Raji (cell line): ENCODE data around the gene CNTFR.

ENCODE experiments used
- POLR2A ChIP-seq: IDR thresholded peaks from 2 replicates; pipeline ENCODE4 v1.6.1; 2011; ENCODE audit warnings: low read depth, low read length, control low read depth; ENCODE audit not compliant: insufficient read depth

Gene CNTFR

DNA sequence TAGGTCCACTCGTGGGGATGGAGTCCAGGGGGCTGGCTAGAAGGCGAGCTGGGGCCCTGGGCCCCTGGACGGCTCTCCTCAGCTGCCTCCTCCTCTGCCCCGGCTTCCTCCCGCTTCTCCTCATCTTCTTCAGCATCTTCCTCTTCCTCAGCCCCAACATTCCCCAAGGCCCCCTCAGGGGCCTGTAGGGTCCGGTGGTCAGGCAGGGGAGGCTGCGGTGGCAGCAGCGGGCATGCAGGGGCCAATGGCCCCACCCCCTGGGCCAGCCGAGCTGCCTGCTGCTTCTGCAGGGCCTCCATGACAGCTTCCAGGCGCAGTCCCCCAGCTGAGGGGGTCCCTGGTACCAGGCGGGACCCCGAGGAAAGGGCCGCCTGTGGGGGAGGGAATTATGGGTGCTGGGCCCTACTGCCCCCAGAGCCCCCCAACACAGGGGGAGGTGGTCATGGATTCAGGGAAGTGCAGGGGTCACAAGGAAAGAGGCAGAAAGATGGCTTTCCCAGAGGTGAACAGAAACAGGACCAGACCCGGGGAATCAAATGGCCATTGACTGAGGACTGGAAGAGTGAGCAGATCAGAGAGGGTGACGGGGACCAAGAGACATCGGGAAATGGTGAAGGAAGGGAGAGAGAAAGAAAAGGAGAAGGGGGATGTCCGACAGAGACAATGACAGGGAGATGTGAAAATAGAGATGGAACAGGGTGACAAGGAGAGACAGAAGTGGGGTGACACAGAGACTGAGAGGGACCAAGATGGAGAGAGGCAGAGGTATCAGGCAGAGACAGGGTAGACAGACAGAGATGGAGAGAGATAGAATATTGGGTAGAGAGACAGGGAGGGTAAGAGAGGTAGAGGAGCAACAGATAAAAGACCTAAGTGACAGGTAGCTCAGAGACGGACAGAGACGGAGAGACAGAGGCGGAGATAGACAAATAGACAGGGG lies 38.5 kb upstream of the CNTFR start:
- TF ChIP-seq POLR2A = no peak

DNA sequence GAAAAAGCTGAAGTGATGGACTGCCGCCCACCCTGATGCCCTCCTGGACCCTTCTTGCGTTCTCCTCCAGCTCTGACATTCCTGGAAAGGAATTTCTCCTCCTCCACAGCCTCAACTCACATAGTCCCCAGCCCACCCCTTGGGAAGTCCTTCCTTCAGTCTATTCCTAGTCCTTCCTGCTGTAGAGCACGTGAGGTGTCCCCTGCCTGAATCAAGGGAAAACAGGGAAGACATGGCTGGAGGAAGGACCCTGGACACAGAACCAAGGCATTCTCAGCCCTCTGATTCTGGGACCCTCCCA lies 35.6 kb upstream of the CNTFR start:
- TF ChIP-seq POLR2A = no peak

DNA sequence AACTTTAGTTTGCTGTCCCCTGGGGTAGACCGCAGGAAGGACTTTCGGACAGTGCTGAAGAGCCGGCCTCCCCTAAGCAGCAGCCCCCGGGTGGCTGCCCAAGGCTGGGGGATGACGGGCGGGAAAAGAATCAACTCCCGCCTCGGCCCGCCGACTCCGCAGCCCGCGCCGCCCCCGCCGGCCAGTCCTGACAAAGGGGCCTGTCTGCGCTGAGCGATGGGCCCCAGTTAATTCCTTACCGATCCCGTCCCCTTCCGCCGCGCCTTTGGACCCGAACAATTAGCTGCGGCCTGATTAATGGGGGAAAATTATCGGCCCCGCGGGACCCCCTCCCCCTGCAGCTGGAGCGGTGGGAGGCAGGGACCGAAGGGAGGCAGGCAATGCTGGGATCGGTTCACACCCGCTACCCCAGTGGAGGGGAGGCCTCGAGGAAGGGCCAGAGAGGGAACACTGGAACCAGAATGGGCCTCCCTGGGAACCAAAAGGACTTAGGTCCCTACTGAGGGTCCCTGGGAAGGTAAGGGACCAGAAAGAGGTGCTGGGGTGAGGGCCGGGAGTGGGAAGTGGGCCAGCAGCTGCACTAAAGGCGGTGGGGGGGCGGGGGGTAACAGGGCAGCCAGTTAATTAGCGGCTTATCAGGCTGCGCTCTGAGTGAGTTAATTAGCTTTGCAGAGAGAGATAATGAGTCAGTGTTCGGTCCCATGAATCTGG lies 35.1 kb upstream of the CNTFR start:
- no peak for TF ChIP-seq POLR2A

DNA sequence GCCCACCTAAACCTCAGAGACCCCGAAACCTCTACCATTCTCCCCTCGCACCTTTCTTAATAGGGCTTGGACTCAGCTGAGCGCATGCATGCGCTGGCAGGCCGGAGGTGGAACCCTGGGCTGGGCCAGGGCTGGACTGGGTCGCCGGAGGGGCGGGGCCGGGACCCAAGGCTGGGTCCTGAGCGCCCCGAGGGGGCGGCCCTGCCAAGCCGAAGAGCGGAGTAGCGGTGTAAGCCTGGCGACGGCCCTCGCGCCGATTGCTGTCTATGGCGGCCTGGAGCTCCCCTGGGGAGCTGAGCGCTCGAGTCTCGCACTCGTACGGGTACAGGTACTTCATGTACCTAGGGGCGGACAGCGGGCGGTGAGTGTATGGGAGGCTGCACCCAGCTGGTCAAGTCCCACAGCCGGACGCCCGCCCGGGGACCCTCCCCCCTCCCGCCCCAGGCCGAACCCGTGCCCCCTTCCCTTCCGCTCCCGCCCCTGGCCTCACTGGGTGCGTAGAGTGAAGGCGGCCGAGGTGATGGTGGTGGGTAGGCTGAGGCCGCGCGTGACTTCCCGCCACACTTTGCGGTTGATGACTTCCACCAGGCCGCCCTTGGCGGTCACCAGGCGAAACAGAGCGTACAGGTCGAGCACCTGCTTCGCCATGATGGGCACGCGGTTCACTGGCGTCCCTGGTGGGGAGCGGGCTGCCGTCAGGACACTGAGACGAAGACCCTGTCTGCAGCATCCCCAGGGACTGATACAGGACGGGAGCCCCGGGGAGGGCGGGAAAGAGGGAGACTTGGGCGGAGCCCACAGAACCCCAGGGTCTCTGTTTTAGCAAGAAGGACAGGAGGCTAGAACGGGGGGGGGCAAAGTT lies 34.1 kb upstream of the CNTFR start:
- no peak for TF ChIP-seq POLR2A

DNA sequence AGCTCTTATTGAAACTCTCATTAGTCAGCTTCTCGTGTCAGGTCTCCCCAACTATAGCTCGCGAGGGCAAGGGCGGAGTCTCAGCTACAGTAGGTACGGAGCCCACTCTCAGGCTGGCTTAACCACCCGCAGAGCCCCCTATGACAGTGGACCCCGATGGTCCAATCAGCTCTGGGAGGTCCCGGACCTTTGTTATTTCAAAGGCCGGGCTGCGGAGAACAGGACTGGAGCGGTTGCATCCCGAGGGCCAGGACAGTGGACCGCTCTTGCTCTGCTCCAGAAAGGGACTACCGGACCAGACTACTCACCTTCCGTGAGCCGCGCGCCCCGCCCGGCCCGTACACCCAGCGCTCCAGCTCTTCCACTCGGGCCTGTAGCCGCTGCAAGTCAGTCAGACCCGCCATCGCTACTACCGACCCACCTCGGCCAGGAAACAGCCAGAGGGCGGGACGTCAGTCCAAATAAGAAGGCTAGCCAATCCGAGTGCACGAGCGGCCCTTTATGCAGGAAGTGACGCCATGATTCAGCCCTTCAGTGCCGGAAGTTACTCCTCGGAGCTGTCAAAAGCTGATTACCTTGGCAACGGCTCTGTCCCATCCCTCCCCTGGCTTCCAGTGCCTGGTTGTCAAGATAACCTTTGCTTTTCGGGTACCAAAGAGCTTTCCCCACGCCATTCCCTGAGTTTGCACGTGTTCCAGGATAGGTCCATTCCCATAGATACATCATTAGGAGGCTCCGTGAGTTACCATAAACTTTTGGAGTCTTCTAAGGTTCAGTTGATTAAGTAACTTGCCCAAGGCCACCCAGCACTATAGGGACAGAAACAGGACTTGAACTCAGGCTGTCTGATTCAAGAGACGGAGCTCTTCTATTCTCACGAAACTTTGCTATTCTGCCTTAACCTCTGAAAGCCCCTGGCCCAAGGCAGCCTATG lies 30.8 kb upstream of the CNTFR start, which contains the start of gene DCTN3:
Gene DCTN3 (minus strand): TSS at position 435 of the 934 bp plus-strand sequence. CDS start 31 bp downstream, at position 404.
- TF ChIP-seq POLR2A = peak; percentile 67

DNA sequence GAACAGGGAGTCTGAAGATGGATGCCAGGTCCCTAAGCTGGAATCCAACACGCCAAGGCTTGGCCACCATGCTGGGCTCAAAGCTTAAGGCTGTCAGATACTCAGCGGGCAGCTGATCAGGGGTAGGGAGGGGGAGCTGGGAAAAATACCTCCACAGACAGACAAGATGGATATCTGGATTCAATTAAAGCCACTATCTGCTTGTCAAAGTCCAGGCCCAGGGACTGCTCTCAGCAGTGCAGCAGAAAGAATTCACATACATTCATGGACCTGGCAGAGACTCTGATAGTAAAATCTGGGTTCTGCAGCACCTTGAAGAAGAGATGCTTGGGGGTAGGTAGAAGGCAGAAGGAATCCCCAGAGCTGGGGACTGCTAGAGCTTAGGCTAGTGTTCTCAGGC lies 25.6 kb upstream of the CNTFR start:
- TF ChIP-seq POLR2A = no peak

DNA sequence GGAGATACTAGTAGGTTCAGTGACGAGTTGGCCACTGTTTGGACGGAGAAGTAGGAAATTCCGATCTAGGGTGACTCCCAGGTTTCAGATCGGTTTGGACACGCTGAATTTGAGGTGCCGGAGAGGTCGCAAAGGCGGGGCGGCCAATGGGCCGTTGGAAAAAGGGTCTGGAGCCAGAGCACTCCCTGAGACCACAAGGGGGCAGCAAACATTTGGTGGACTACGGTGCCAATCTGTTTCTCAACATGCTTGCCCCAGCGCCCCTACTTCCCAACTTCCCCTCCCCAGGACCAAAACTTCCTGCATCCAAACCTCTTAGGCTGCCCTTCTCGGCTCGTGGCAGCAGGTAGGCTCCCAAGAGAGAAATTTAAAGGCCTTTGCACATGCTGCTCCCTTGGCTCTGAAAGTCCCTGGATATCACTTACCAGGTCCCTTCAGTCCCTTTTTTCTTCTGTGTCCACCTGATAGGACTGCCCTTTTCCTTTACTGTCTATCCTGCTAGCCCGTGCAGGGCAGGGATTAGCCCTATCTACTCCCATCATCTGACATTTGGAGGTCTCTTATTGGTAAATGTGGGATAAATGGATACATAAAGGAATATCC lies 23.4 kb upstream of the CNTFR start:
- TF ChIP-seq POLR2A = no peak

DNA sequence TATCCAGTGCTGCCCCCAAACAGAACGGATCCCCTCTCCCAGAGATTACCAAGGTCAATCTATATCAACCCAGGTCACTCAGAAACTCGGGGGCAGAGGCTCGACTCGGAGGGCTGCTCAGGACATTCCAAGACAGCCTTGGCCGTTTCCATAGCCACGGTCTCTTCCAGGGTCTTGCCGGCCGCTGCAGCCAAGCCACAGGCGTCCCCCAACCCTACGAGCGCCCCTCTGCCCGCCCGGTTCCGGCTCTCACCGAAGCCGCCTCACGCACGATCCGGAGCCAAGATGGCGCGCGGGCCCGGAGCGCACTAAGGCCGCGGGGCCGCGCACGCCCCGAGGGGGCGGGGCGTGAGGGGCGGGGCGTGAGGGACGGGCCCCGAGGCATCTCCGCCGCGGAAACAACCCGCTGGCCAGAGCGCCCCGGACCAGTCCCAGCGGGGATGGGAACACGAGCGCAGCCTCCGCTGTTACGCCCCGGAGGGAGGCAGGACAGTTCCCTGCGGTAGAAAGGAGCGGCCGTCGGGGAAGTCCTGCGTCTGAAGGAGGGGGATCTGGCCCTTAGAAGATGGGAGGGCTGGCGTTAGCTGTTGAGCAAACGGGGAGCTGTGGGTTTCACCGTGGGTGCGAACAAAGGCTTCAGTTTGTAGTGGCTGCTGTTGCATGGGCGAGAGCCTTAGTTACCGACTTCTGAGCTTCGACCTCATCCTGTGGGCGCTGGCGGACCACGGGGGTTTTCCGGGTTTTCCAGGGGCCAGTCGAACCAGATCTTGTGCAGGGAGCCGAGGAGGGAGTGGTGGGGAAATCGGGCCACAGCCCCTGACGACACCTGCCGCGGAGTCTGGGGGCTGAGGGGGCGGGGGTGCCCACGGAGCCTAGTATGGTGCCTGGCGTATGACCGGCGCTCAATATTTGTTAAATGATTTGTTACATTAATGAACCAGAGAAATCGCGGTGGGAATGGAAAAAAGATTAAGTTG lies 22.6 kb upstream of the CNTFR start, which contains the start of gene RPP25L:
Gene RPP25L (minus strand): TSS at position 287 of the 977 bp plus-strand sequence. CDS start 801 bp downstream, outside the sequence.
- peak; percentile 91 for TF ChIP-seq POLR2A

DNA sequence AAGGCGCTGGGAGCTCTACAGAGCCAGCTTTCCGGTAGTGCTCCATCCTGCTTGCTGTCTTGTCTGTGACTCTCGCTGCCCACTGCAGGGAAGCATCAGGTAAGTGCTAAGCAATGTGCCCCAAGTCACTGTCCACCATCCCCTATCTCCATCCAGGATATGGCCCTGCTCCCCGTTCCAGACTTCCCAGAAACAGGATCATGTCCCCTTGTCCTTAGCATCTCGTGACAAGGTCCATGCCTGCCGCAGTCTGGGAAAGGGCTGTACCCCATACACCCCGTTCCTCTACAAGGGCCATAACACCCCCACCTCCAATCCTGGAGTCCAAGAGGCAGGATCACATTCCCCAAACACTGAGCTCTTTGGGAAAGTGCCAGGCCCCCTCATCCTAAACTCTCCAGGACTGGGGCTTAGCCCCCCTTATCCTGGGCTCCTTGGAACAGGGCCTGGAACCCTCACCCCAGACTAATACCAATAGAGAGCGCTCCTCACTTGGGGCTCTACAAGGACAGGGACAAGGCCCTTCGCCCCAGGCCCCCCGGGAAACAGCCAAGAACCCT lies 21.8 kb upstream of the CNTFR start:
- TF ChIP-seq POLR2A = 0 out of 2 replicates have a peak, but pooled peaks have one; percentile 2

DNA sequence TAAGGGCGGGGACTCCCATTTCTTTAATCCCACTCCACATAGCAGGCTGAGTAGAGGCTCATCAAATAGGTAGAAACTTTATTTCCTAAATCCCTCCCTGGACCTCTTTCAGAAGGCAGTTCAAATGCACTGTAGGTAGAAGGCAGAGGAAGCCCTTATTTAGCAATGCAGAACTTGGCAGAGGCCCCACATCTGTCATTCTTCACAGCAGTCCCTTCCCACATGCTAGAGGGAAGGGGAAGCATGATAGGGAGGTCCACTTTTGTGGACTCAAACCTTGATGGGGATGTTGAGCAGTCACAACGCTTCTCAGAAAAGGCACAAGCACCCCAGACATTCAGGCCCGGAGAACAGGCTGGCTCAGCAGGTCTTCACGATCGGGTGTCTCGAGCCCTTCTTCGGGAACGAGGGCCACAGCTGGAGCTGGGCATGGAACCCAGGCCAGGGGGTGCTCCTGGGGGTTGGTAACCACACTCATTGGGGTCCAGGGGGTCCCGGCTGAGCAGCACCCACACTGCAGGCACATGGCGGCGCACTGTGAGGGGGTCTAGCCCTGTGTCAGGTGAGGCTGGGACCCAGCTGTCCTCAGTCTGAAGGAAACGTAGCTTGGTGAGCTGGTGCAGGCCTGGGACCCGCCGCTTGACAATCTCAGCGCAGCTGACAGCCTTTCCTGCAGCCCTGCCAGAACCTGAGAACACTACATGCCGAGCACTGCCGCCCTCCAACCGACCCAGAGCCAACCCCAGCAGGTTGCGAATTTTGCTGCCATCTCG lies 21.1 kb upstream of the CNTFR start:
- 0 out of 2 replicates have a peak, but pooled peaks have one; percentile 22 for TF ChIP-seq POLR2A

DNA sequence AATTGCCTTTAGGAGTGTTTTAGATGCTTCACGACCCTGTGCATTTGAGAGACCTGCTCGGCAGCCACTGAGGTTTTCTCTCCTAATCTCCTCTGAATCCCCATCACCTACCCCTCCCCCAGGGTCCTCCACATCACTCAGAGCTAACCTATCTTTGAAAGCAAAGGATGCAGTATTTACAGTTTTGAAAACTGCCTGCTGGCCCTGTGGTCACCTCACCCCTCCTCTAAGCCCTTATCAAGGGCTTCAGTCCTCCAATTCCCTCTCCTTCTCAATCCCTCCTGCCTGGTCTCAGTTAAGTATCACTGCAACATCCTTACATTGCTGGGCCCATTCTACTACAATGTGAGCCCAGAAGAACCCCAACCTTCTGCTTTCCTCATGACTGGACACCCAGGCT lies 17.8 kb upstream of the CNTFR start:
- TF ChIP-seq POLR2A = no peak

DNA sequence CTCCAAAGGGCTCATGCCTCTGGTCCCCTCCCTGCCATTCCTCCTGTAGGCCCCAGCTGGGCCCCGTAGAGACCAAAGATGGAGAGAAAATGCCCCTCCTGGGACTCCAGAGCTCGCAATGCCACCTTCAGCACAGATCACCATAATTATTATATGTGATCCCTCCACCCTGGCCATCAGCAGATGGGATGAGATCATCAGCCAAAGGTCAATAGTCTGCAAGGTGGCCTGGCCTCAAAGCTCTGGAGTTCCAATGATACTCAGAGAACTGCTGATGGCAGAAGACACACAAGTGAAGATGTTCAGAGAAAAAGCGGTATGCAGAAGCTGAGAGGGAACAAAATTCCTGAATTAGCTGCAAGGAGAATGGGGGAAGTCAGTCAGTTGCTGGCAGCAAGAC lies 17.4 kb upstream of the CNTFR start:
- TF ChIP-seq POLR2A = no peak

DNA sequence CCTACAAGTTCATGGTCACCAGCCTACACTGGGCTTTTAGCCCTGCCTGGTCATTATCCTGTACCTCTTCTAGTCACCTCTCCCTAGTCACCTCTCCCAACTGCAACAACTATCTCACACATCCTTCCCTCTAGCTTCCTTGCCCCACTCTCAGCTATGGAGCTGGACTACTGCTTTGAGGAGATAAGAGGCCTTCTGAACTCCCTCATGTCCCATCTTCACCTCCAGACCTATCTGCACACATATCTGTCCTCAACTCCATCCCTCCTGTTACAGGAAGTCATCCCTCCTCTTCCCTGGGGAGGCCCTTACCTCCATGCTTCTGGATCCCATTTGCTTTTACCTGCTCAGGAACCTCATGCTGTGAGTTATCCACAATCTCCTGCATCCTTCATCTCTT lies 16.7 kb upstream of the CNTFR start:
- no peak for TF ChIP-seq POLR2A
